Astrocyte (in vitro differentiated cells and primary cell): ENCODE results near the gene NME3. TPM values are rescaled to one million over a fixed set of nuclear protein-coding genes. Genes with fewer than 3 reads are reported as not detected.

Experiments used
- DNase-seq: peaks from one replicate; pipeline ENCODE4 v3.0.0-alpha.2; 2010; ENCODE audit warnings: low read depth
- FAIRE-seq: peaks from 2 replicates; lab custom pipeline; 2011; peaks lifted over from hg19 to GRCh38; lab: Jason Lieb, UNC
- H2AFZ ChIP-seq: 2 replicates; pipeline ENCODE4 v1.6.0; 2012; ENCODE audit warnings: low read depth, low read length, inconsistent platforms
- H3K27ac ChIP-seq: 2 replicates; pipeline ENCODE4 v1.5.1; 2011; ENCODE audit warnings: low read depth, low read length, inconsistent platforms
- H3K27me3 ChIP-seq: 2 replicates; pipeline ENCODE4 v1.6.0; 2011; ENCODE audit warnings: low read length, inconsistent platforms; ENCODE audit not compliant: insufficient read depth
- H3K36me3 ChIP-seq: 2 replicates; pipeline ENCODE4 v1.5.1; 2011; ENCODE audit warnings: low read length, inconsistent platforms; ENCODE audit not compliant: insufficient read depth
- H3K4me1 ChIP-seq: 2 replicates; pipeline ENCODE4 v1.5.1; 2011; ENCODE audit warnings: low read length, inconsistent platforms; ENCODE audit not compliant: insufficient read depth
- H3K4me2 ChIP-seq: 2 replicates; pipeline ENCODE4 v1.6.0; 2012; ENCODE audit warnings: low read length, inconsistent platforms
- H3K4me3 ChIP-seq: 2 replicates; pipeline ENCODE4 v1.5.1; 2011; ENCODE audit warnings: low read depth, mild to moderate bottlenecking, low read length, inconsistent platforms; ENCODE audit not compliant: insufficient read depth
- H3K79me2 ChIP-seq: 2 replicates; pipeline ENCODE4 v1.6.0; 2012; ENCODE audit warnings: mild to moderate bottlenecking, low read length, inconsistent platforms; ENCODE audit not compliant: insufficient read depth
- H3K9ac ChIP-seq: 2 replicates; pipeline ENCODE4 v1.6.0; 2012; ENCODE audit warnings: mild to moderate bottlenecking, low read length, inconsistent platforms
- H3K9me3 ChIP-seq: 2 replicates; pipeline ENCODE4 v1.5.1; 2012; ENCODE audit warnings: low read depth, mild to moderate bottlenecking, low read length, inconsistent platforms; ENCODE audit not compliant: insufficient read depth
- H4K20me1 ChIP-seq: 2 replicates; pipeline ENCODE4 v1.6.0; 2012; ENCODE audit warnings: low read length, inconsistent platforms; ENCODE audit not compliant: insufficient read depth
- H3K27ac Mint-ChIP-seq: one replicate; pipeline ENCODE4 v1.8.0; 2021; ENCODE audit warnings: mild to moderate bottlenecking, mixed read lengths; ENCODE audit not compliant: unreplicated experiment
- H3K27me3 Mint-ChIP-seq: one replicate; pipeline ENCODE4 v1.8.0; 2021; ENCODE audit warnings: low read depth, mixed read lengths; ENCODE audit not compliant: unreplicated experiment
- H3K36me3 Mint-ChIP-seq: one replicate; pipeline ENCODE4 v1.8.0; 2021; ENCODE audit warnings: low read depth, mixed read lengths; ENCODE audit not compliant: unreplicated experiment
- H3K4me1 Mint-ChIP-seq: one replicate; pipeline ENCODE4 v1.8.0; 2021; ENCODE audit warnings: low read depth, mixed read lengths; ENCODE audit not compliant: unreplicated experiment
- H3K4me3 Mint-ChIP-seq: one replicate; pipeline ENCODE4 v1.8.0; 2021; ENCODE audit warnings: mild to moderate bottlenecking, moderate library complexity, mixed read lengths; ENCODE audit not compliant: unreplicated experiment
- H3K9me3 Mint-ChIP-seq: one replicate; pipeline ENCODE4 v1.8.0; 2021; ENCODE audit warnings: mild to moderate bottlenecking, mixed read lengths; ENCODE audit not compliant: unreplicated experiment
- CTCF ChIP-seq: IDR thresholded peaks from 2 replicates; pipeline ENCODE4 v1.5.1; 2011; ENCODE audit warnings: low read depth, mild to moderate bottlenecking, inconsistent platforms, low read length, moderate library complexity; ENCODE audit not compliant: insufficient read depth
- EZH2 ChIP-seq: IDR thresholded peaks from 2 replicates; pipeline ENCODE4 v1.6.1; 2012; ENCODE audit warnings: mild to moderate bottlenecking, low read length, inconsistent platforms; ENCODE audit not compliant: insufficient read depth
- total RNA-seq: library from RNA; stranded (reverse); gene quantifications from 2 replicates; pipeline ENCODE4 v1.2.1, GENCODE V29; 2021

NME3 gene
- total RNA-seq, 1 donor from 2014 or later, result 36.3 TPM

DNA sequence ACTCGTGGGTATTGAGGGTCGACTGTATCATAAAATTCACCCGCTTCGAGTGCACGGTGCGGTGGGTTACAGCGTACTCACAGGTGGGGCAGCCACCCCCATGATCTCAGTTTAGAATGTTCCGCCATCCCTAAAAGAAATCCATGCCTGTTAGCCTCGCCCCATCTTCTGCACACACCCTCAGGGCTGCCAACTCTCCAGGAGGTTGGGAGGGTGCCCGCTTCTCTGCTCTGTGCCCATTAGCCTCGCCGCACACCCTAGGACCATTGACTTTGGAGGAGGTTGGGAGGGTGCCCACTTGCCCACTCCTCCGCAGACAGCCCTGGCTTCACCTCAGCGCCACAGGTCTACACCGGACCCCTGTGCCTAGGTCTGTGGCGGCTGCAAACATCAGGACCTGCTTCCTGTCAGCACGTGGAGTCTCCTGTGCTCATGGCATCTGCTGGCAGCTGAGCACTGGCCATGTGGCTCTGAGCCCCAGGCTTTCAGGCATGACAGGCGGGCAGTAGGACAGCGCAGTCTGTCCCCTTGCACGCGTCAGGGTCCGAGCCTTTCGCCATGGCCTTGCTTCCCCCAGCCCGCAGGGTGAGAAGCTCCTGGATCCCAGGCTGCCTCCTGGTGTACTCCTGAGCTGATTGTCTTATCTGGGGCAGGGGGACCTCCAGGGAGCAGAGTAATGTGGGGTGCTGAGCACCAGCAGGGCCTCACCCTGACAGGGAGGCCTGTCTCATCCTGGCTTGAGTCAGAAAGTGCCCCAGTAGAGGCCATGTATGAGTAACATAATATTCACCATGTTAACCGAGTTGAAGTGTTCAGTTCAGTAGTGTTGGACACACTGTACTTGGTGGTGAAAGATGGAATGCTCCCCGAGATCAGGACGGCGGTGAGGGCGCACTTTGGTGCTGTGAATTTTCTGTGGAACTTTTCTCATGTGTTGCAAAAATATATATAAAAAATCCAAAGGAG, 21.9 kb downstream of the NME3 start:
- FAIRE-seq (no peak), DNase-seq (peak; percentile 14)
- no peaks in the 10 kb centered on the region for H3K27me3 ChIP-seq
- no peak for TF ChIP-seq CTCF
- no peak for TF ChIP-seq EZH2
- H2AFZ ChIP-seq, result no peak overlapping the region
- Mint-ChIP-seq H3K4me1 (peaks cover 20% of the 10 kb centered on the region), H3K27me3 (no peaks in the 10 kb centered on the region), H3K4me3 (no peak overlapping the region), H3K36me3 (peaks cover 15% of the 10 kb centered on the region), H3K9me3 (no peaks in the 10 kb centered on the region), H3K27ac (no peak overlapping the region)
- H3K9ac ChIP-seq, result no peak overlapping the region
- H3K4me1 ChIP-seq, result peaks cover 31% of the 10 kb centered on the region
- peaks cover 20% of the 10 kb centered on the region for H3K36me3 ChIP-seq
- H3K79me2 ChIP-seq, result peaks cover 9% of the 10 kb centered on the region
- H4K20me1 ChIP-seq, result peaks cover 35% of the 10 kb centered on the region
- H3K4me2 ChIP-seq, result no peak overlapping the region
- no peaks in the 10 kb centered on the region for H3K9me3 ChIP-seq
- no peak overlapping the region for H3K27ac ChIP-seq
- H3K4me3 ChIP-seq, result no peak overlapping the region

DNA sequence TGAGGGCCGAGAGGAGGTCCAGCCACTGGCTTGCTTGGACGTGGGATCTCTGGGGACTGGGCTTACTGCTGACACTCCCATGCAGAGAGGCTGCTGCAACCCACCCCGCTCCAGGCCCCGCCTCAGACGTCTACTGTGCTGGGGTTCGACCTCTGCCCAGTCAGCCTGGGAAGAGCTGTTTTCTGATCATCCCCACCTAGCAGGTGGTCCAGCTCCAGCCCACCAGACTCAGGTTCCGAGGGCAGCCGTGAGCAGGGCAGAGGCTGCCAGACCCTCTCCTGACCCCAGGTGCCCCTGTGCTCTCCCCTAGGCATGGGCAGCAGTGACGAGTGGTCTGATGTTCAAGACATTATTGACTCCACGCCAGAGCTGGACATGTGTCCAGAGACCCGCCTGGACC, 23.4 kb downstream of the NME3 start:
- H2AFZ ChIP-seq, result no peak overlapping the region
- H3K27me3 ChIP-seq, result no peaks in the 10 kb centered on the region
- H3K9ac ChIP-seq, result no peak overlapping the region
- peaks cover 34% of the 10 kb centered on the region for H3K4me1 ChIP-seq
- H3K4me2 ChIP-seq, result no peak overlapping the region
- no peak overlapping the region for H3K4me3 ChIP-seq
- no peaks in the 10 kb centered on the region for H3K27me3 Mint-ChIP-seq
- no peak overlapping the region for H3K27ac ChIP-seq
- TF ChIP-seq EZH2 (no peak), CTCF (no peak)
- peaks cover 28% of the 10 kb centered on the region for H4K20me1 ChIP-seq
- no peaks in the 10 kb centered on the region for H3K9me3 Mint-ChIP-seq
- no peak overlapping the region for H3K27ac Mint-ChIP-seq
- peaks cover 14% of the 10 kb centered on the region for H3K36me3 Mint-ChIP-seq
- H3K4me1 Mint-ChIP-seq, result peaks cover 19% of the 10 kb centered on the region
- no peak overlapping the region for H3K4me3 Mint-ChIP-seq
- FAIRE-seq (no peak), DNase-seq (no peak)
- H3K9me3 ChIP-seq, result no peaks in the 10 kb centered on the region
- H3K36me3 ChIP-seq, result peaks cover 17% of the 10 kb centered on the region
- H3K79me2 ChIP-seq, result peaks cover 9% of the 10 kb centered on the region
